NB4 (cell line): ENCODE measurements around the gene EEA1.
A peak's percentile ranks its signal among the peaks of the same experiment; 100 is the strongest.

Experiments
- DNase-seq: peaks from one replicate; pipeline ENCODE4 v3.0.0; 2010; ENCODE audit warnings: low read depth
- H3K4me3 ChIP-seq: one replicate; pipeline ENCODE4 v1.5.1; 2011; ENCODE audit warnings: mild to moderate bottlenecking, low read depth, low read length, moderate library complexity
- CTCF ChIP-seq: IDR thresholded peaks from one replicate; pipeline ENCODE4 v1.5.1; 2012; ENCODE audit warnings: low read depth, low read length
- MAX ChIP-seq: IDR thresholded peaks from 2 replicates; pipeline ENCODE4 v1.6.1; 2011; ENCODE audit warnings: low read depth, low read length
- MYC ChIP-seq: IDR thresholded peaks from 2 replicates; pipeline ENCODE4 v1.6.1; 2011; ENCODE audit warnings: low read depth, low read length
- POLR2A ChIP-seq: IDR thresholded peaks from 2 replicates; pipeline ENCODE4 v1.6.1; 2011; ENCODE audit warnings: mild to moderate bottlenecking; ENCODE audit not compliant: insufficient read length; ENCODE audit errors: extremely low read depth

EEA1 gene

GRCh38 chr12:92736605-92737004, 192.5 kb downstream of the EEA1 start:
- no peak for TF ChIP-seq MAX
- TF ChIP-seq MYC: no peak
- TF ChIP-seq POLR2A: no peak
- no peak for TF ChIP-seq CTCF
- no peak overlapping the region for H3K4me3 ChIP-seq
- no peak for DNase-seq

GRCh38 chr12:92735131-92735721, 193.9 kb downstream of the EEA1 start:
- H3K4me3 ChIP-seq: no peak overlapping the region
- peak; percentile 65 for DNase-seq
- TF ChIP-seq MYC: no peak
- no peak for TF ChIP-seq MAX
- TF ChIP-seq POLR2A: no peak
- TF ChIP-seq CTCF: peak; percentile 13

- no peak for TF ChIP-seq POLR2A
- TF ChIP-seq MAX: no peak
- TF ChIP-seq MYC: no peak
- TF ChIP-seq CTCF: no peak
These were observed 195.4 kb downstream of the EEA1 start for GRCh38 chr12:92733661-92734060.

GRCh38 chr12:92733181-92733580, 195.9 kb downstream of the EEA1 start:
- H3K4me3 ChIP-seq: no peak overlapping the region
- DNase-seq: no peak
- TF ChIP-seq MAX: no peak
- no peak for TF ChIP-seq MYC
- no peak for TF ChIP-seq POLR2A
- no peak for TF ChIP-seq CTCF

More at GRCh38 chr12:92733661-92734060, 195.4 kb downstream of the EEA1 start:
- no peak for DNase-seq
- no peak overlapping the region for H3K4me3 ChIP-seq

- no peak for TF ChIP-seq MAX
- no peak for TF ChIP-seq POLR2A
- no peak for TF ChIP-seq CTCF
- TF ChIP-seq MYC: no peak
- no peak for DNase-seq
- H3K4me3 ChIP-seq: no peak overlapping the region
These were observed 196.4 kb downstream of the EEA1 start for GRCh38 chr12:92732716-92733115.
